Right kidney (tissue), 9 donors: Measurements from ENCODE around the gene PON2.
"Not testable (repeated sequence)": the region's sequence is repeated elsewhere in the genome, so short reads cannot be mapped to it uniquely, and the experiment has no call there.

Experiments used
- DNase-seq: peaks from one replicate; pipeline ENCODE4 v3.0.0-alpha.2; 2016
- long read RNA-seq, 8 donors: transcript quantifications; one replicate each; lab custom pipeline, GENCODE V29; 2026

PON2 gene
- long read RNA-seq, donor 1, transcript PON2-218 (9 exons, 1,653 nt) = major isoform, 37 of 88 reads
- long read RNA-seq, donor 1, transcript PON2-202 (9 exons, 1,726 nt) = minor isoform, 14 of 88 reads
- long read RNA-seq, donor 1, transcript PON2-215 (3 exons, 579 nt) = minor isoform, 11 of 88 reads
- long read RNA-seq, donor 1, partial matches to known transcripts = 21 of 88 reads
- long read RNA-seq, donor 1, other reads (novel, unspliced or antisense) = 0 of 88 reads
- long read RNA-seq, donor 2, transcript PON2-202 (9 exons, 1,726 nt) = minor isoform, 5 of 51 reads
- long read RNA-seq, donor 2, transcript PON2-218 (9 exons, 1,653 nt) = major isoform, 21 of 51 reads
- long read RNA-seq, donor 2, partial matches to known transcripts = 22 of 51 reads
- long read RNA-seq, donor 2, other reads (novel, unspliced or antisense) = 0 of 51 reads
- long read RNA-seq, donor 3, transcript PON2-218 (9 exons, 1,653 nt) = major isoform, 10 of 61 reads
- long read RNA-seq, donor 3, transcript PON2-215 (3 exons, 579 nt) = minor isoform, 8 of 61 reads
- long read RNA-seq, donor 3, partial matches to known transcripts = 37 of 61 reads
- long read RNA-seq, donor 3, other reads (novel, unspliced or antisense) = 0 of 61 reads
- long read RNA-seq, donor 4, transcript PON2-215 (3 exons, 579 nt) = minor isoform, 11 of 77 reads
- long read RNA-seq, donor 4, transcript PON2-207 (2 exons, 573 nt) = minor isoform, 5 of 77 reads
- long read RNA-seq, donor 4, transcript PON2-218 (9 exons, 1,653 nt) = major isoform, 15 of 77 reads
- long read RNA-seq, donor 4, partial matches to known transcripts = 40 of 77 reads
- long read RNA-seq, donor 4, other reads (novel, unspliced or antisense) = 0 of 77 reads
- long read RNA-seq, donor 5, transcript PON2-202 (9 exons, 1,726 nt) = minor isoform, 5 of 71 reads
- long read RNA-seq, donor 5, transcript PON2-215 (3 exons, 579 nt) = minor isoform, 8 of 71 reads
- long read RNA-seq, donor 5, transcript PON2-205 (2 exons, 627 nt) = minor isoform, 6 of 71 reads
- long read RNA-seq, donor 5, transcript PON2-218 (9 exons, 1,653 nt) = major isoform, 30 of 71 reads
- long read RNA-seq, donor 5, partial matches to known transcripts = 21 of 71 reads
- long read RNA-seq, donor 5, other reads (novel, unspliced or antisense) = 0 of 71 reads
- long read RNA-seq, donor 6, transcript PON2-218 (9 exons, 1,653 nt) = major isoform, 10 of 48 reads
- long read RNA-seq, donor 6, partial matches to known transcripts = 28 of 48 reads
- long read RNA-seq, donor 6, other reads (novel, unspliced or antisense) = 0 of 48 reads
- long read RNA-seq, donor 7, transcript PON2-202 (9 exons, 1,726 nt) = minor isoform, 9 of 91 reads
- long read RNA-seq, donor 7, transcript PON2-218 (9 exons, 1,653 nt) = major isoform, 25 of 91 reads
- long read RNA-seq, donor 7, transcript PON2-215 (3 exons, 579 nt) = minor isoform, 9 of 91 reads
- long read RNA-seq, donor 7, partial matches to known transcripts = 45 of 91 reads
- long read RNA-seq, donor 7, other reads (novel, unspliced or antisense) = 0 of 91 reads
- long read RNA-seq, donor 8, transcript PON2-215 (3 exons, 579 nt) = minor isoform, 12 of 84 reads
- long read RNA-seq, donor 8, transcript PON2-202 (9 exons, 1,726 nt) = minor isoform, 7 of 84 reads
- long read RNA-seq, donor 8, transcript PON2-218 (9 exons, 1,653 nt) = major isoform, 28 of 84 reads
- long read RNA-seq, donor 8, partial matches to known transcripts = 33 of 84 reads
- long read RNA-seq, donor 8, other reads (novel, unspliced or antisense) = 0 of 84 reads

DNA sequence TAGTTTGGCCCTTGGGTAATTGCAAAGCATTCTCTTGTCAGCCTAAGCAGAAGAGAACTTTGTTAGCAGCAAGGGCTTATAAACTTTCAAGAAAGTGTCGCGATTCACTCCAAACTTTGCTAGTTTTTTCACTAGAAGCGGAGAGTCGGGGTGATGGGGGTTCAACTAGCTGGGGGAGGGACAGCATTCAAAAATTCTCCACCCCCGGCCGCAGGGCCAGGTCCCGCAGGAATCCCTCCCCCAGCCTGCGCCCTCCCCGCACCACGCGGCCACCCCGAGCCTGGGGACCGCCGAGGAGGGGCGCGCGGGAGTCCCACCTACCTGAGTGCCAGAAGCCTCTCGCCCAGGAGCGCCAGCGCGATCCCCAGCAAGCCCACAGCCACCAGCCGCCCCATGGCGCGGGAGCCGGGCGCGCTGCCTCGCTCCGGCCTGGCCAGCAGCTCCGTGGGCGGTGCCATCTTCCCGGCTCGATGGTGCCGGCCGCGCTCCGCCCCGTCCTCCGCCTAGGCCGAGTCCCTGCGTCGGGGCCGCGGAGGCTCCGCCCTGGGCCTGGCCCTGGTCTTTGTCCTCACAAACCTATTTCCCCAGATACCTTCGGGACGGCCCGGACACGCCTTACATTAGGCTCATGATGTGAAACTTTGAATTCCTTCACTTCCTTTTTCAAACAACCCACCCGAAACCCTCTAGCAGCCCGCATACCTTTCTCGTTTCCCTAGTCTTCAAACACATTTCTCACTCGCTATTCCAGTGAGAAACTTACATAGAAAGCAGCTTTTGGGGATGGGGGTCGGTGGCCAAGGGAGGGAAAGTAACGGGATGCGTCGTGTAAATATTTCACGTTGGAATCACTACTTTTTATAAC is at the start of gene PON2:
PON2 (minus strand) TSS at position 472 of the 865 bp plus-strand sequence; CDS start at position 395, 77 bp downstream.
- peak; percentile 99 for DNase-seq

GRCh38 chr7:95482424-95482823 is 47.6 kb upstream of the PON2 start:
- DNase-seq = no peak

DNA sequence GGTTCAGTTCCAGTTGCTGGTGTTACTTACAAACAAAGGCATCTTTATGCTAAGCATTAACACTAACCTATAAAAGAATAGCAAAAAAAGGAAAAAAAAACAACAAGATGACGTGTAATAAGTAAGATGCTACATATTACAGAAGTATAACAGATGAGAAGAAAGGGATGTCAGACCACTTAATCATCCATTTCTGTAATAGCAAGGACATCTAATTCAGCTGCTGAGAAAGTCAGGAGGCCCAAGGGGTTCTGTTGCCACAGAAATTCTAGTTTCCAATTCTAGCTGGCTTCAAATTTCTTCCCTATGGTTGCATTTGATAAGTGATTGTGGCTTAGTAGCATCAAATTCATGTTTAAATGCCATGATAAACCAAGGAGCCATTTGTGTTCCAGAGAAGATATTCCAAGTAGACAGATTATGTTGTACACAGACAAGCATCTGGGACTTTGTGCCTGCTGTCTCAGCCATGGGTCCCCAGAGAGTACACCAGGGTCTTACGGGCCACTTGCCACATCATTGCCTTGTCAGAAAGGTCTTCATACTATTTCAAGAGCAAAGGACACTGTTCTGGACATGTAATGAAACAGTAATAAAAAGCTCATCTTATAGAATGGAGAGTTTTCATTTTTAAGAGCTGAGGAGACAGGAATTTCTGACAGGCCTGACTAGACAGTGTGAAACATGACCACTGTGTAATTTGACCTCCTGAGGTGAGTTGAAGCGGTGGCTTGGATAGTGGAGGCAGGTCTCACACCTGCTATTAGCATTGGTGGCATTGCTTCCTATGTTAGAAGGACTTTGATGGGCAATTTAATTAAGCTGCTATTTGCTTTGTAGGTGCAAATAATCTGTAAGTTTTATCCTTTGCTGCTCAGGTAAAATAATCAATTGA is 46.7 kb upstream of the PON2 start:
- DNase-seq = no peak

- no peak for DNase-seq
These were observed 45.3 kb upstream of the PON2 start for GRCh38 chr7:95479992-95480624.

- DNase-seq = peak; percentile 49
These were observed 43.6 kb upstream of the PON2 start for GRCh38 chr7:95478272-95479037.

GRCh38 chr7:95476904-95477594 is 42.2 kb upstream of the PON2 start:
- no peak for DNase-seq

- DNase-seq = no peak
These were observed 41.4 kb upstream of the PON2 start for GRCh38 chr7:95476072-95476847.

DNA sequence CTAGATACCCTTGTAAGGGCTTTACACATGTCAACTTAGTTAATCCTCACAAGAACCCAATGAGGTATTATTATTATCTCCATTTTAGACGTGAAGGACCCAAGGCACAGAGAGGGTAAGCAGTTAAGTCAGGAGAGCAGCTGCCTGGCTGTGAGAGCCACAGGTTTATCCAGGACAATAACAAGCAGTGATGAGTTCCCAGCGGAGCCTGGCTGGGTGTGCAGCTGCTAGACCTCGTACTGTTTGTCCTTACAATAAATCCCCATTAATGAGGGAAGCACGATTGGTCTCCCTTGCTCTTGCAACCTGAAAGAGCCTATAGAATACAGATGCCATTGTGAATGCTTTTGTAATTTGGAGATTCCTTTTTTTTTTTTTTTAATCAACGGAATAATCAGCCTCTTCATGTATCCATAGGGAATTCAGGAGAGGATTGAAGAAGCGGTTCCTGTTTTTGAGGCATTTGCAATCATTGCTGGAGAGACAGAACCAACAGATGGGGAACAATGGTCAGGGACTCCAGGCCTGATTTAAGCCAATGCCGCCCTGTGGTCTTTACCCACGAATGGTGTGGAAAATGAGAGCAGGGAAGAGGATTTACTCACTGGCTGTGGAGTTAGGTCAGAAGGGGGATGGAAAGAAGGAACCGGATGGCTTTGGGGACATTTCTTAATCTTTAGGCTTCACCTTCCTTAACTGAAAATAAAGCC is 38.6 kb upstream of the PON2 start:
- no peak for DNase-seq

GRCh38 chr7:95472581-95473161 is 37.8 kb upstream of the PON2 start:
- DNase-seq = no peak

GRCh38 chr7:95471071-95471470 is 36.2 kb upstream of the PON2 start:
- no peak for DNase-seq

- no peak for DNase-seq
These were observed 35.6 kb upstream of the PON2 start for GRCh38 chr7:95470452-95470851.

GRCh38 chr7:95469848-95470247 is 35.0 kb upstream of the PON2 start:
- DNase-seq = no peak

DNA sequence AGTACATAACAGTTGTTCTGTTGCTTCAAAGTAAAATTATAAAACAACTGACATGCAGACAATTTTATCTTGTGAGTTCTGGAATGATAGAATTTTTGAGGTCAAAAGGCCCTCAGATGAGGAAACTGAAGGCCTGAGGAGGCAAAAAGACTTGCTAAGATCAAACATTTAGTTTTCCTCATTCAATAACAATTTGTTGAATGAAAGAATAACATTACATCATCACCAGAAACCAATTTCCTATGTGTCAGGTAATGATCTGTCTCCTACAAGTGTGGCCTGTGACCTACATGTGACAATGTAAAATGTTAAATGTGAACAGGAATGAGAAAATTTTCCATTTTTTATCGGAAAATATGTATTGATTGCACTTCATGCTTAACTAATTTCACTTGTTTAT is 34.4 kb upstream of the PON2 start:
- DNase-seq = no peak

DNA sequence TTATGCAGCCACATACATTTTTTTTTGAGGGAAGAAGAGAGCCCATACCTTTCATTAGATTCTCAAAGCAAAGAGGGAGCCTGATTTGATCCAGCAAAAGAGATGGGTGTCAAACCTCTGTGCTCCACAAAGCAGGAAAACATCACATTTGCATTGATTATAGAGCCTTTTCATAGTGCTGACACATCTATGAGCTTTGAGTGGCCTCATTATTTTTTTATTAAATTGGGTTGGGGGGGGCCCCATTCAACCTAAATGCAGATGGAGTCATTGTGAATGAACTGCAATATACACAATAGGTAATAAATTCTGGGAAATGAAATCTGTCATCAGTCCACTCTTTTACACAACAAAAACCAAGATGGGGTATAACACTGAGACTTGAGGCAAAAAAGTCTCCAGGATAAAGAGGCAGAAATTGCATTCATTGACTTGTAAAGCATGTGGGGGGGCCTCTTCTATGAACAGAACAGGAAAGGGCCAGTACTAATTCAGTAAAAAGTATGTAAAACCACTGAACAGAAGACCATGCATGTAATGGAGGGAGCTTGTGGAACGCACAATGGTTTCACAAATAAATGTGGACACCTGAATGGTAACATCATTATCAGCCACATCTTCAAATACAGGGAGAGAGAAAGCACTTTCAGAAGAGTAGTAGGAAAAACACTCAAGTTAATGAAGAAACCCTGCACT is 33.2 kb upstream of the PON2 start:
- DNase-seq = no peak

DNA sequence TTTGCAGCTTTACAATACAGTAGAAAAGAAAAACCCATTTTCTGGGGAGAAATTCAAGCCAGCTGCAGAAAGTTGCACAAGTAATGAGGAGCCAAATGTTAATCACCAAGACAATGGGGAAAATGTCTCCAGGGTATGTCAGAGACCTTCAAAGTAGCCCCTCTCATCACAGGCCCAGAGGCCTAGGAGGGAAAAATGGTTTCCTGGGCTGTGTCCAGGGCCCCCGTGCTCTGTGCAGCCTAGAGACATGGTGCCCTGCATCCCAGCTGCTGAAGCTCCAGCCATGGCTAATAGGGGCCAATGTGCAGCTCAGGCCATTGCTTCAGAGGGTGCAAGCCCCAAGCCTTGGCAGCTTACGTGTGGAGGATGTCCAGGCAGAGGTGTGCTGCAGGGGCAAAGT is 25.8 kb upstream of the PON2 start:
- not testable (repeated sequence) for DNase-seq
